GM12801 (cell line): ENCODE results near the gene PRICKLE2.

Source experiments
- CTCF ChIP-seq: IDR thresholded peaks from one replicate; pipeline ENCODE4 v1.5.1; 2011; ENCODE audit warnings: control low read depth; ENCODE audit not compliant: insufficient read length; ENCODE audit errors: extremely low read depth

PRICKLE2 gene

GRCh38 chr3:64057231-64057630 lies 168.0 kb downstream of the PRICKLE2 start:
- no peak for TF ChIP-seq CTCF

GRCh38 chr3:64056606-64057180 lies 168.6 kb downstream of the PRICKLE2 start:
- no peak for TF ChIP-seq CTCF

- TF ChIP-seq CTCF, result no peak
Observed at GRCh38 chr3:64055076-64055475, 170.2 kb downstream of the PRICKLE2 start.

GRCh38 chr3:64054488-64054887 lies 170.8 kb downstream of the PRICKLE2 start:
- TF ChIP-seq CTCF, result no peak

- TF ChIP-seq CTCF, result no peak
Observed at GRCh38 chr3:64053581-64053980, 171.7 kb downstream of the PRICKLE2 start.

- no peak for TF ChIP-seq CTCF
Observed at GRCh38 chr3:64053117-64053516, 172.1 kb downstream of the PRICKLE2 start.

- no peak for TF ChIP-seq CTCF
Observed at GRCh38 chr3:64049832-64050231, 175.4 kb downstream of the PRICKLE2 start.

GRCh38 chr3:64049136-64049535 lies 176.1 kb downstream of the PRICKLE2 start:
- TF ChIP-seq CTCF, result no peak
